K562 (cell line): ENCODE measurements around the gene YBX2. TPM values are rescaled to one million over a fixed set of nuclear protein-coding genes. Genes with fewer than 3 reads are reported as not detected.

Experiments used
- ATAC-seq: fragments of 200-7000 bp; cut with Tn5 transposase; 3 replicates; pipeline ENCODE4 v1.9.1; 2020; ENCODE audit warnings: moderate library complexity
- BruUV-seq: library from RNA; stranded (reverse); fragments of 400-500 nt; replicated peaks from 2 replicates; lab custom pipeline; 2021; lab: Mats Ljungman, UMichigan
- CTCF ChIA-PET: fragments of 300-600 bp; formaldehyde crosslinking; extraction: SDS; loops from one replicate; lab custom pipeline; 2021; ENCODE audit warnings: low intra/inter-chr PET ratio; lab: Yijun Ruan, JAX
- POLR2A ChIA-PET: fragments of 300-600, 350-650 bp; sonication (Branson Sonifier 250); formaldehyde crosslinking; extraction: SDS; loops from one replicate; lab custom pipeline; 2021; ENCODE audit warnings: antibody characterized with exemption, inconsistent platforms; lab: Yijun Ruan, JAX
- DNase-seq, 4 experiments: peaks; one replicate each; pipeline versions ENCODE4 v3.0.0 to v3.0.0-alpha.2; 2011 to 2018; ENCODE audit warnings: low spot score in 3 of 4, mixed read lengths in 3 of 4; ENCODE audit errors: extremely low read depth in 1 of 4
- FAIRE-seq: peaks from 2 replicates; lab custom pipeline; 2011; peaks lifted over from hg19 to GRCh38; lab: Jason Lieb, UNC
- H2AFZ ChIP-seq: 2 replicates; pipeline ENCODE4 v1.6.0; 2011; ENCODE audit warnings: low read depth, low read length, control low read depth, inconsistent platforms
- H3K27ac ChIP-seq: fragments of 200-600 bp; 3 replicates; pipeline ENCODE4 v1.8.0; 2011; ENCODE audit warnings: low read depth, mild to moderate bottlenecking, control low read depth, inconsistent platforms, low read length, moderate library complexity, mixed read lengths; ENCODE audit errors: extremely low read depth
- H3K27me3 ChIP-seq, 2 experiments: fragments of 300-600 bp in 1 of 2; 2 replicates in 1 of 2; 3 replicates in 1 of 2; pipeline versions ENCODE4 v1.6.0 to v1.8.0; 2011; ENCODE audit warnings: inconsistent platforms in 2 of 2, low read length in 2 of 2, mild to moderate bottlenecking in 1 of 2, mixed read lengths in 1 of 2, moderate library complexity in 1 of 2; ENCODE audit not compliant: control insufficient read depth in 2 of 2, insufficient read depth in 2 of 2
- H3K36me3 ChIP-seq: fragments of 300-600 bp; 3 replicates; pipeline ENCODE4 v1.8.0; 2011; ENCODE audit warnings: mild to moderate bottlenecking, low read length, inconsistent platforms; ENCODE audit not compliant: control insufficient read depth, insufficient read depth
- H3K4me1 ChIP-seq, 2 experiments: fragments of 200-600 bp in 1 of 2; replicated peaks in 1 of 2; 2 replicates in 1 of 2; 3 replicates in 1 of 2; pipeline versions ENCODE4 v1.5.1 to v1.8.0; 2011; ENCODE audit warnings: inconsistent platforms in 2 of 2, low read length in 2 of 2, mild to moderate bottlenecking in 1 of 2, mixed read lengths in 1 of 2, moderate library complexity in 1 of 2; ENCODE audit not compliant: control insufficient read depth in 2 of 2, insufficient read depth in 2 of 2
- H3K4me2 ChIP-seq: 2 replicates; pipeline ENCODE4 v1.6.1; 2011; ENCODE audit warnings: low read length, control low read depth, inconsistent platforms, mixed read lengths; ENCODE audit not compliant: insufficient read depth
- H3K4me3 ChIP-seq: fragments of 200-600 bp; sonication (generic), shearing (Covaris generic); 2 replicates; pipeline ENCODE4 v1.5.1; 2016; ENCODE audit warnings: control low read depth, inconsistent platforms
- H3K79me2 ChIP-seq: fragments of 200-600 bp; 3 replicates; pipeline ENCODE4 v1.8.0; 2011; ENCODE audit warnings: low read length, inconsistent platforms; ENCODE audit not compliant: control insufficient read depth, insufficient read depth
- H3K9ac ChIP-seq, 2 experiments: 2 replicates each; pipeline versions ENCODE4 v1.6.0 to v1.6.1; 2011; ENCODE audit warnings: low read depth in 2 of 2, low read length in 2 of 2, control low read depth in 1 of 2, inconsistent platforms in 1 of 2, mild to moderate bottlenecking in 1 of 2, mixed read lengths in 1 of 2; ENCODE audit not compliant: insufficient read depth in 1 of 2
- H3K9me1 ChIP-seq: one replicate; pipeline ENCODE4 v1.6.0; 2011; ENCODE audit warnings: inconsistent platforms, mild to moderate bottlenecking, low read length, moderate library complexity; ENCODE audit not compliant: control insufficient read depth, insufficient read depth
- H3K9me3 ChIP-seq: replicated peaks from 2 replicates; pipeline ENCODE4 v1.5.1; 2011; ENCODE audit warnings: low read depth, low read length, inconsistent platforms; ENCODE audit not compliant: control insufficient read depth, insufficient read depth
- H4K20me1 ChIP-seq: replicated peaks from 2 replicates; pipeline ENCODE4 v1.6.1; 2011; ENCODE audit warnings: low read length, inconsistent platforms, mixed read lengths; ENCODE audit not compliant: control insufficient read depth, insufficient read depth
- CHD1 ChIP-seq: fragments of 200-600 bp; sonication (generic); IDR thresholded peaks from one replicate; pipeline ENCODE4 v1.6.1; 2012; ENCODE audit warnings: mild to moderate bottlenecking, moderate library complexity, low read length, inconsistent platforms
- FOXK1 ChIP-seq: sonication (generic); formaldehyde crosslinking; IDR thresholded peaks from 2 replicates; pipeline ENCODE4 v1.8.0; 2022; ENCODE audit warnings: missing genetic modification reagents, mild to moderate bottlenecking, borderline replicate concordance
- JUN ChIP-seq, 2 experiments: sonication (generic) in 1 of 2; formaldehyde crosslinking in 1 of 2; IDR thresholded peaks; 2 replicates each; pipeline versions ENCODE4 v1.6.1 to v1.8.0; 2012 to 2022; ENCODE audit warnings: borderline replicate concordance in 2 of 2, mild to moderate bottlenecking in 2 of 2, improper control_type of control experiment in 1 of 2, low read depth in 1 of 2, low read length in 1 of 2, missing genetic modification reagents in 1 of 2
- KLF13 ChIP-seq: fragments of 450-650 bp; IDR thresholded peaks from 2 replicates; pipeline ENCODE4 v1.6.1; 2016; ENCODE audit warnings: missing genetic modification characterization, low read depth, mild to moderate bottlenecking, missing compliant biosample characterization, moderate library complexity, borderline replicate concordance
- LCOR ChIP-seq: sonication (generic); formaldehyde crosslinking; IDR thresholded peaks from 2 replicates; pipeline ENCODE4 v1.8.0; 2022; ENCODE audit warnings: mild to moderate bottlenecking, missing genetic modification reagents
- MEF2A ChIP-seq: IDR thresholded peaks from 2 replicates; pipeline ENCODE4 v1.6.1; 2011; ENCODE audit warnings: low read depth, mild to moderate bottlenecking, low read length, moderate library complexity; ENCODE audit not compliant: control insufficient read depth
- NR1H2 ChIP-seq: sonication (generic); formaldehyde crosslinking; IDR thresholded peaks from 2 replicates; pipeline ENCODE4 v1.4.0; 2020; ENCODE audit warnings: mild to moderate bottlenecking, missing genetic modification reagents
- RBBP5 ChIP-seq: fragments of 200-600 bp; sonication (generic); IDR thresholded peaks from 2 replicates; pipeline ENCODE4 v1.6.1; 2012; ENCODE audit warnings: borderline replicate concordance, mild to moderate bottlenecking, low read length, control low read depth, inconsistent platforms; ENCODE audit not compliant: insufficient read depth, poor library complexity, severe bottlenecking
- TCF7 ChIP-seq: sonication (generic); IDR thresholded peaks from 2 replicates; pipeline ENCODE4 v1.6.1; 2016; ENCODE audit warnings: antibody characterized with exemption, borderline replicate concordance
- ZNF232 ChIP-seq: sonication (generic); formaldehyde crosslinking; IDR thresholded peaks from 2 replicates; pipeline ENCODE4 v1.8.0; 2022; ENCODE audit warnings: mild to moderate bottlenecking, missing genetic modification reagents
- ZNF239 ChIP-seq: fragments of 250-450 bp; sonication (Bioruptor Pico); IDR thresholded peaks from 2 replicates; pipeline ENCODE4 v1.4.0; 2020; ENCODE audit warnings: mild to moderate bottlenecking
- ZNF253 ChIP-seq: fragments of 250-450 bp; sonication (Bioruptor Pico); conservative IDR thresholded peaks from 2 replicates; pipeline ENCODE4 v1.6.1; 2021; ENCODE audit warnings: mild to moderate bottlenecking
- ZNF695 ChIP-seq: fragments of 450-650 bp; formaldehyde crosslinking; IDR thresholded peaks from 2 replicates; pipeline ENCODE4 v1.4.0; 2020; ENCODE audit warnings: mild to moderate bottlenecking, moderate library complexity
- WGBS: fragments of 100-300 bp; shearing (Covaris generic); methylation state at CpG from one replicate; pipeline ENCODE4 v1.1.6; 2016; ENCODE audit warnings: low coverage, mixed read lengths; ENCODE audit not compliant: insufficient coverage; ENCODE audit errors: missing lambda C conversion rate; 5-methylcytosine and 5-hydroxymethylcytosine counted together
- in situ Hi-C: fragments of 300-500 bp; cut with MboI; formaldehyde crosslinking; loops from 4 replicates; pipeline ENCODE4 v1.15.0; 2018; ENCODE audit warnings: inconsistent platforms, mixed read lengths
- intact Hi-C: fragments of 100-400 bp; cut with micrococcal nuclease; formaldehyde crosslinking; loops from 2 replicates; pipeline ENCODE4 v1.14.2; 2022
- polyA plus RNA-seq, 8 experiments: library from polyadenylated mRNA; depleted of rRNA in 4 of 8; stranded (reverse) in 5 of 8; unstranded in 3 of 8; fragments of >200 nt; fragmentation: Nextera tagmentation in 2 of 8; fragmentation: Illumina TruSeq in 1 of 8; extraction: Ambion mirVana in 2 of 8; extraction: Trizol in 1 of 8; gene quantifications; 2 replicates each; pipeline versions ENCODE4 v1.2.1 to v1.2.3, GENCODE V29; 2011 to 2014; ENCODE audit warnings: inconsistent platforms in 1 of 8, missing spikeins in 1 of 8
- total RNA-seq, 7 experiments: library from RNA; depleted of rRNA in 6 of 7; stranded (reverse); fragments of >200 nt in 6 of 7; fragmentation: Illumina TruSeq in 2 of 7; extraction: Trizol in 2 of 7; gene quantifications; 2 replicates each; pipeline versions ENCODE4 v1.2.1 to v1.2.3, GENCODE V29; 2011 to 2021; ENCODE audit warnings: low replicate concordance in 1 of 7
- TF ChIP-seq, protein P1 (sequence below): fragments of 450-650 bp; IDR thresholded peaks from 2 replicates; pipeline ENCODE4 v1.6.1; 2016; ENCODE audit warnings: low read depth, mild to moderate bottlenecking, moderate library complexity
- TF ChIP-seq, protein P2 (sequence below): fragments of 250-450 bp; sonication (Bioruptor Pico); IDR thresholded peaks from 2 replicates; pipeline ENCODE4 v1.5.1; 2021; ENCODE audit warnings: mild to moderate bottlenecking
- TF ChIP-seq, protein P3 (sequence below): sonication (generic); formaldehyde crosslinking; IDR thresholded peaks from 2 replicates; pipeline ENCODE4 v1.8.1; 2023; ENCODE audit warnings: mild to moderate bottlenecking, missing genetic modification reagents

YBX2 gene
- total and polyA plus RNA-seq, 9 of the 15 experiments (the other 6 are each of a cell fraction or from before 2014, with no cell fraction given): 0.03 to 0.59 (median 0.27) TPM; not detected in 6

DNA sequence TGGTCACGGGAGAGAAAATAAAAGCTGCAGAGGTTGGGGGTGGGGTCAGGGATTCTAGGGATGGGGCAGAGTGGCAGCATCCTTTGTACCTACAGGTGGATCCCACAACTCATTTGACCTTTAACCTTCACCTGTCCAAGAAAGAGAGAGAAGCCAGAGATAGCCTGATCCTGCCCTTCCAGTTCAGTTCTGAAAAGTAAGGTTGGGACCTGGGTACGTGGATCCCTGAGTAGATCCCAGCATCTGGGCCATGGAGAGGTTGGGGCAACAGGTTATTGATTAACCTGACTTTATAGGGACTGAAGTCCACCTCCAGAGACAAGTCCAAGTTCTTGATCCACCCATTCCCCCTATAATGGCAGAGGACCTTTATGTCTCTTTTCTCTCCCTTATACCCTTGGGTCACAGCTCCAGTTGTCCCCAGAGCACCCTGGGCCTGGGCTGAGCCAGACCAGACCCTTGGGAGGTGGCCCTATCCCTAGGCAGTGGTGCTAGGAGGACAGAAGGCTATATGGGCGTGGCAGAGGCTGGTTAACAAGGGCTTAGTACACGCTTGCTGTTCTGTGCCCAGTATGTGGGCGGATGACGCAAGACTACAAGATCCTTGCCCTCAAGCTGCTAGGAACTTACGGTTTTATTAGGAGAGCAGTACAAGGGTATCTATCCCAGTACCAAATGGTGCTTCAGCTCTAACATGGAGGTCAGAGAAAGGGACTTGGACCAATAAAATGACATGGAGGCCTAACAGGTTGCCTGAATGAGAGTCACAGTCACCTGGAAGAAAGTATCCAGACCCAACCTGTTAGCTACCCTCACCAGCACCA, 35.5 kb downstream of the YBX2 start:
- CTCF ChIA-PET: no interaction called here
- H3K4me2 ChIP-seq: no peak overlapping the region
- H3K9me1 ChIP-seq: no peaks in the 10 kb centered on the region
- ATAC-seq: no peak
- no peaks in the 10 kb centered on the region for H4K20me1 ChIP-seq
- peaks cover 58% of the 10 kb centered on the region; the same call in 2 of the 3 replicates for H3K36me3 ChIP-seq
- intact Hi-C loops (no loop called here), in situ Hi-C loops (no loop called here)
- no peak for DNase-seq
- no peak for FAIRE-seq
- H3K27me3 ChIP-seq: no peaks in the 10 kb centered on the region
- no peaks in the 10 kb centered on the region for H3K9me3 ChIP-seq
- H2AFZ ChIP-seq: no peak overlapping the region
- no peak overlapping the region for H3K4me3 ChIP-seq
- WGBS: 94% methylated on average over 5 of the region's 7 CpGs
- H3K9ac ChIP-seq: no peak overlapping the region
- H3K4me1 ChIP-seq: peaks cover 3 to 33% of the 10 kb centered on the region in 2 experiments; a peak in 4 of 5 replicates
- POLR2A ChIA-PET: interaction anchor here (1.3 to 1.6 kb wide), 2 partner anchors 8 to 17 kb away, joined by 4 to 10 read pairs; partner anchors contain the start of genes CTDNEP1 and GABARAP
- H3K79me2 ChIP-seq: peaks cover 3% of the 10 kb centered on the region; the same call in 1 of the 3 replicates
- no peak overlapping the region for H3K27ac ChIP-seq
- BruUV-seq: no TSS peak
- TF ChIP-seq, protein P1, sequence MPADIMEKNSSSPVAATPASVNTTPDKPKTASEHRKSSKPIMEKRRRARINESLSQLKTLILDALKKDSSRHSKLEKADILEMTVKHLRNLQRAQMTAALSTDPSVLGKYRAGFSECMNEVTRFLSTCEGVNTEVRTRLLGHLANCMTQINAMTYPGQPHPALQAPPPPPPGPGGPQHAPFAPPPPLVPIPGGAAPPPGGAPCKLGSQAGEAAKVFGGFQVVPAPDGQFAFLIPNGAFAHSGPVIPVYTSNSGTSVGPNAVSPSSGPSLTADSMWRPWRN: no peak
- TF ChIP-seq ZNF253 (CRISPR knock-in tag): no peak
- no peak for TF ChIP-seq LCOR (CRISPR knock-in tag)
- TF ChIP-seq ZNF239 (CRISPR knock-in tag): no peak
- TF ChIP-seq ZNF232: no peak
- no peak for TF ChIP-seq KLF13 (tag)
- TF ChIP-seq FOXK1: no peak
- no peak for TF ChIP-seq NR1H2
- TF ChIP-seq TCF7: no peak
- TF ChIP-seq, protein P2, sequence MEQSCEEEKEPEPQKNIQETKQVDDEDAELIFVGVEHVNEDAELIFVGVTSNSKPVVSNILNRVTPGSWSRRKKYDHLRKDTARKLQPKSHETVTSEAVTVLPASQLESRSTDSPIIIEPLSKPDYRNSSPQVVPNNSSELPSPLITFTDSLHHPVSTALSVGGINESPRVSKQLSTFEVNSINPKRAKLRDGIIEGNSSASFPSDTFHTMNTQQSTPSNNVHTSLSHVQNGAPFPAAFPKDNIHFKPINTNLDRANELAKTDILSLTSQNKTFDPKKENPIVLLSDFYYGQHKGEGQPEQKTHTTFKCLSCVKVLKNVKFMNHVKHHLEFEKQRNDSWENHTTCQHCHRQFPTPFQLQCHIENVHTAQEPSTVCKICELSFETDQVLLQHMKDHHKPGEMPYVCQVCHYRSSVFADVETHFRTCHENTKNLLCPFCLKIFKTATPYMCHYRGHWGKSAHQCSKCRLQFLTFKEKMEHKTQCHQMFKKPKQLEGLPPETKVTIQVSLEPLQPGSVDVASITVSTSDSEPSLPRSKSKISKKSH: no peak
- no peak for TF ChIP-seq MEF2A
- TF ChIP-seq, protein P3, sequence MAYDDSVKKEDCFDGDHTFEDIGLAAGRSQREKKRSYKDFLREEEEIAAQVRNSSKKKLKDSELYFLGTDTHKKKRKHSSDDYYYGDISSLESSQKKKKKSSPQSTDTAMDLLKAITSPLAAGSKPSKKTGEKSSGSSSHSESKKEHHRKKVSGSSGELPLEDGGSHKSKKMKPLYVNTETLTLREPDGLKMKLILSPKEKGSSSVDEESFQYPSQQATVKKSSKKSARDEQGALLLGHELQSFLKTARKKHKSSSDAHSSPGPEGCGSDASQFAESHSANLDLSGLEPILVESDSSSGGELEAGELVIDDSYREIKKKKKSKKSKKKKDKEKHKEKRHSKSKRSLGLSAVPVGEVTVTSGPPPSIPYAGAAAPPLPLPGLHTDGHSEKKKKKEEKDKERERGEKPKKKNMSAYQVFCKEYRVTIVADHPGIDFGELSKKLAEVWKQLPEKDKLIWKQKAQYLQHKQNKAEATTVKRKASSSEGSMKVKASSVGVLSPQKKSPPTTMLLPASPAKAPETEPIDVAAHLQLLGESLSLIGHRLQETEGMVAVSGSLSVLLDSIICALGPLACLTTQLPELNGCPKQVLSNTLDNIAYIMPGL (CRISPR knock-in tag): no peak
- no peak for TF ChIP-seq ZNF695 (CRISPR knock-in tag)
- TF ChIP-seq JUN (IDR thresholded peaks at IDR 0.05; ENCODE audit: borderline replicate concordance, low read depth, low read length): no peak
- no peak for TF ChIP-seq JUN (CRISPR knock-in tag; IDR thresholded peaks at IDR 0.05; ENCODE audit: borderline replicate concordance)
- no peak for TF ChIP-seq CHD1
- TF ChIP-seq RBBP5: no peak
